Activated naive CD4-positive, alpha-beta T cell treated with anti-CD3 and anti-CD28 coated beads, Interleukin-2, amount 50 U/mL, for 24 hours (primary cell): Measurements from ENCODE around the gene NFATC2.
A peak's percentile ranks its signal among the peaks of the same experiment; 100 is the strongest.

Experiments used
- H3K27ac Mint-ChIP-seq: one replicate; pipeline ENCODE4 v1.8.0; 2021; ENCODE audit warnings: mild to moderate bottlenecking, mixed read lengths
- H3K27me3 Mint-ChIP-seq: one replicate; pipeline ENCODE4 v1.8.0; 2021; ENCODE audit warnings: mixed read lengths
- H3K36me3 Mint-ChIP-seq: one replicate; pipeline ENCODE4 v1.8.0; 2021; ENCODE audit warnings: mixed read lengths
- H3K4me1 Mint-ChIP-seq: one replicate; pipeline ENCODE4 v1.8.0; 2021; ENCODE audit warnings: mixed read lengths
- H3K4me3 Mint-ChIP-seq: one replicate; pipeline ENCODE4 v1.8.0; 2021; ENCODE audit warnings: mild to moderate bottlenecking, mixed read lengths
- H3K9me3 Mint-ChIP-seq: one replicate; pipeline ENCODE4 v1.8.0; 2021; ENCODE audit warnings: mixed read lengths

Gene NFATC2

DNA sequence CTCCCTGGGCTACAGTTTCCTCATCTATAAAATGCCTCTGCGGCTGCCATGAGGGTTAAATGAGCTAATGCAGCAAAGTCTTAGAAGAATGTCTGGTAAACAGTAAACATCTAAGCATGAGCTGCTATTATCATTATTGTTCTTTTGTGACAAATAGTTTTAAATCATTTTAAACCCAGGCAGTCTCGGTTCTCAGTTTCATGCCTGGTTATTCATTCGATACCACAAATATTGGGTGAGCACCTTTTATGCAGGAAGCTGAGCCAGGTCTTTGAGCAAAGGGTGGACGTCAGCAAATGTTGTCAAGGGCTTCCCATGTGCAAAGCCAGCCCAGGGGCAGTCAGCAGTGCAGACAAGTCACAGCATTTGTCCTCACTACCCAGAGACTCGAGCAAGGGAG, 128.7 kb downstream of the NFATC2 start:
- peaks cover 27% of the 10 kb centered on the region for H3K4me1 Mint-ChIP-seq
- no peaks in the 10 kb centered on the region for H3K27me3 Mint-ChIP-seq
- H3K9me3 Mint-ChIP-seq, result no peaks in the 10 kb centered on the region
- H3K27ac Mint-ChIP-seq, result no peak overlapping the region
- H3K4me3 Mint-ChIP-seq, result no peak overlapping the region
- peaks cover 14% of the 10 kb centered on the region for H3K36me3 Mint-ChIP-seq

DNA sequence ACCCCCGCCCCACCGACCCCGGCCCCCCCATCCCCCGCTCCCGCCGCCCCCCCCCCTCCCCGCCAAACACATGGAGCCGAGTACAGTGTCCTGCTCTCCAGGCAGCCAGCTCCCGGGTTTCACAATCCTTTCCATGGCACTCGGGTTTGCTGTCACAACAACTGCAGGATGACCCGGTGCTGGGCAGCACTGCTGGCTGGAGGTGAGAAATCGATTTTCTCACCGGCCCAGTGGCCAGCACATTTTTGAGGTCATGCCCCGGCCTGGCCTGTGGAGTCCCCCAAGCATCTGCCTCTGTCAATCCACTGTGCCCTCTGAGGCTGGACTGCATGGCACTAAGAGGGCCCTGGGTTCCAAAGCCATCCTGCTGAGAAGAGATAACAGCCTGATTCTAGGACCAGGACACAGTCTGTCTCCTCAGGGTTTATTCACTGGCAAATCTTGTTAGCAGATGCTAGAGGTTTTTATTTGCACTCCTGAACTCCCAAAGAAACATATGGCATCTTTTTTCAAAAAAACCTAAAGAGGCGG, 129.5 kb downstream of the NFATC2 start:
- Mint-ChIP-seq H3K4me1 (peaks cover 27% of the 10 kb centered on the region), H3K27me3 (no peaks in the 10 kb centered on the region), H3K27ac (no peak overlapping the region), H3K36me3 (peaks cover 14% of the 10 kb centered on the region), H3K4me3 (no peak overlapping the region), H3K9me3 (no peaks in the 10 kb centered on the region)

DNA sequence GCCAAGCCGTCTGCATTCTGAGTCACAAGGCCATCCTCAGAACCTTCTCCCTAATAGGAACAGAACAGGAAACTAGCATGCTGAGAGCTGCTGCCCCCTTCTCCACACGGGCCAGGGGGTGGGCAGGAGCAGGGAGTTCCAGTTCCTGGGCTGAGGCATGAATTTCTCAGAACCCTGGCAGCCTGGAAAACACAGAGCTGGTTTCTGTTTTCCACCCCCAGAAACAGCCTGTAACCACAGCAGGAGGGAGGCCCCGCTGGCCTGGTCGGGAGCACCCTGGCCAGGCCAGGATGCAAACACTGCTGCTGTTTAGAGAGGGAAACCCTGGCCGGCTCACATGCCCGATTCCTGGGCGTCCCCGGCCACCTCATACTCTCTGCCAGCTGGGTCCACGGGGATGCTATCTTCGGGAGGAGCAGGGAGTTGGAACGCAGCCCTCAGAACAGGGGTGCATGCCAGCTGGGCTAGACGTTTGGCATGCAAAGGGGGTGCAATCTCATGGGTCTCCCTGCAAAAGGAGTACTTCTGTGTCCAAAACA, 130.1 kb downstream of the NFATC2 start:
- Mint-ChIP-seq H3K27ac (no peak overlapping the region), H3K9me3 (no peaks in the 10 kb centered on the region), H3K4me3 (no peak overlapping the region), H3K4me1 (peaks cover 25% of the 10 kb centered on the region), H3K36me3 (peaks cover 12% of the 10 kb centered on the region), H3K27me3 (no peaks in the 10 kb centered on the region)

DNA sequence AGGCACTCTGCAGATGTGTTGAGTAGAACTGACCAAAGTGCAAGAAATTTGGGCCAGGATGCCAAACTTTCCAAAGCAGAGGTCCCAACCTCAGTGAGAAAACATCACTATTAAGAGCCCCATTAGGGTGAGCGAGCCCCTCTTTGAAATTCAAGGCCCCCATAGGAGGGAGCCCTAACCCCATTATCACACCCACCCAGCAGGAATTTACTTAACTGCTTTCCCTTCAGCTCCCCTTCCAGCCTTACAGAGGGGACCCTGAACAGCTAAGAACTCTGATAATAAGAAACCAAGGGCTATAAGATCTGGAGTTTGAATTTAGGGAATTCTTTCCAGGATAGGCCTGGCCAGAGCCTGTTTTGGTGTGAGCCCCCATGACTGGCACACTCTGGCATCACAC, 130.6 kb downstream of the NFATC2 start:
- Mint-ChIP-seq H3K27ac (no peak overlapping the region), H3K4me3 (no peak overlapping the region), H3K4me1 (peaks cover 24% of the 10 kb centered on the region), H3K27me3 (no peaks in the 10 kb centered on the region), H3K36me3 (peaks cover 13% of the 10 kb centered on the region), H3K9me3 (no peaks in the 10 kb centered on the region)

DNA sequence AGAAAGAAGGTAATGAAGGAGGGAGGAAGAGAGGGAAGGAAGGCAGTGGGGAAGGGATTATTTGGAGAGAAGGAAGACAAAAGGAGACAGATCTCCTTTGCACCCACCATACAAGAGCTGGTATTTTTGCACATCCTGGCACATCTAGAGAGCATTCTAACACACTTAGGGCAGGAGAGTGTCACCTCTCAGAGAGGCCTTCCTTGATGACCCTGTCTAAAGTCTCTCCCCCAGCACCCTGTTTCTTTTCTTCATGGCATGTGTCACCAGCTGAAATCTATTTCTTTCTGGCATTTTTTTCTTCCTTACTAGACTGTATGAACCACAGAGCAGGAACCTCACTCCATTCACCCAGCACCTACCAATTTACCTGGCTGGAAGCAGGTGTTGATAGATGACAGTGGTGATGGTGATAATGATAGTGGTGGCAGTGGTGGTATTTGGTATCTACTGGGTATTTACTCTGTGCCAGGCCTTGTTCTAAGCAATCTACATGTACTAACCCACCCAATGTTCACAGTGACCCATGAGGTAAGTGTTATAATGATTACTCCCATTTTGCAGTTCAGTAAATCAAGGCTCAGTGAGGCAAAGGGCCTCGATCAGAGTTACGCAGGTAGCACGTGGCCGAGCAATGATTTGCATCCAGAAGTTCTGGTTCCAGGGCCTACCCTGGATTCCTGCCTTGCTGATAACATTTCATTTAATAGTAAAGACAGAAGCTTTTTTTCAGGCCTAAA, 131.8 kb downstream of the NFATC2 start:
- peak overlapping the region; percentile 73 for H3K27ac Mint-ChIP-seq
- H3K4me1 Mint-ChIP-seq, result peaks cover 20% of the 10 kb centered on the region
- no peaks in the 10 kb centered on the region for H3K27me3 Mint-ChIP-seq
- no peak overlapping the region for H3K4me3 Mint-ChIP-seq
- H3K9me3 Mint-ChIP-seq, result no peaks in the 10 kb centered on the region
- H3K36me3 Mint-ChIP-seq, result peaks cover 15% of the 10 kb centered on the region

DNA sequence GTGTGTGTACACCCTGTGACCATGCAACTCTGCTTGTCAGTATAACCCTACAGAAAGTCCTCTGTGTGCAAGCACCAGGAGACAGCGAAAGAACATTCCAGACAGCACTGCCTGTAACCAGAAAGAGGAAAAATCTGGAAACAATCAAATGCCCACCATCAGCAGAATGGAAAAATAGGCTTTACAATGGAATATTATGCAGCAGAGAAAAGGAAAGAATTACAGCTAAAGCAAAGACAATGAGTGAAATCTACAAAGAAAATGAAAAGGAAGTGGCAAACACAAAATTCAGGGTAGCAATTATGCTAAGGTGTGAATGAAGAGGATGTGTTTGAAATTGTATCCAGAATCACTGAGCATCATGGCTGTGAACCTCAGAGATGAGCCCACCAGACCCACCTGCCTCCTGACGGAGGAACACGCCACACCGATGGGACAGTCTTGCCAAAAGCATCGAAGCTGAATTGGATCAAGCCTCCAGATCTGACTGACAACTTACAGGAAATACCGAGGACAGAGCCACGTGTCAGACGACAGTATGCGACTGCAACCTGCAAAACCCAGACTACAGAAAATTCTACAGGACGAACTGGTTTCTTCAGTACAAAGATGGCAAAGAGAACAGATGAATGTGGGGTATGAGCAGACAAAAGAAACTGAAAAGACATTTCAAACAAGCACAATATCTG, 133.2 kb downstream of the NFATC2 start:
- Mint-ChIP-seq H3K27me3 (no peaks in the 10 kb centered on the region), H3K27ac (no peak overlapping the region), H3K9me3 (no peaks in the 10 kb centered on the region), H3K4me1 (peaks cover 26% of the 10 kb centered on the region), H3K4me3 (no peak overlapping the region), H3K36me3 (peaks cover 13% of the 10 kb centered on the region)

DNA sequence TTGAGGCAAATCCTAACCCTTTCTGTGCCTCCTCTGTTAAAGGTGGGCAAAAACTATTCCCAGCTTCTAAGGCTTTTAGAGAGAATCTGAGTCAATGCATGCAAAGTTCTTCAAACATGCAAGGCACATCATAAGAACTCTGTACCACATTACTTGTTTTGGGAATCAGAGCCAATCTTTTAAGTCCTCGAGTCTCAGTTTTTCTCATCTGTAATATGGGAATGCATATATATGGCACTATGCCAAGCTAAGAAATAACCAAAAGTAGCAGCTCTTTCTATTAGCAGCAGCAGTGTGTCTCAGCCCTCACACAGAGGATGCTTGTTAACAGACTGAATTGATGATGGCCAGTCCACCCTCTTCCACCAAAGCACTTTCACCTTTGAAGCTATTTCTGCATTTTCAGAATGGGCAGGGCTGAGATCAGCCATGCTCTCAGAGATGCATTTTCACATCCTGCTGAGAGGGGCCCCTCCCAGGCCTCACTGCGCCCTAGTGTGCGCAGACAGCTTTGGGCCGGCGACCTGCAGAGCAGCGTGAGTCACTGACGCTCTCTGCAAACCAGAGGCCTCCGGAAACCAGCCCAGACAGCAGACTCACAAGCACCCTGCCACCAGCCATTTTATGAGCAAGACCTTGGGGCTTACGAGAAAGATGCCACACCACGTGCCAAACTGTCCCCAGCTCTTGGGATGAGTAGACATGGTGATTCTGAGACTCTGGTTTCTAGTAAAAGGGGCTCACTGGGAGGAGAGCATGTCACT, 138.0 kb downstream of the NFATC2 start:
- Mint-ChIP-seq H3K9me3 (no peaks in the 10 kb centered on the region), H3K27ac (peak overlapping the region; percentile 46), H3K4me1 (peaks cover 70% of the 10 kb centered on the region), H3K4me3 (peak overlapping the region; percentile 7), H3K27me3 (no peaks in the 10 kb centered on the region), H3K36me3 (peaks cover 16% of the 10 kb centered on the region)

DNA sequence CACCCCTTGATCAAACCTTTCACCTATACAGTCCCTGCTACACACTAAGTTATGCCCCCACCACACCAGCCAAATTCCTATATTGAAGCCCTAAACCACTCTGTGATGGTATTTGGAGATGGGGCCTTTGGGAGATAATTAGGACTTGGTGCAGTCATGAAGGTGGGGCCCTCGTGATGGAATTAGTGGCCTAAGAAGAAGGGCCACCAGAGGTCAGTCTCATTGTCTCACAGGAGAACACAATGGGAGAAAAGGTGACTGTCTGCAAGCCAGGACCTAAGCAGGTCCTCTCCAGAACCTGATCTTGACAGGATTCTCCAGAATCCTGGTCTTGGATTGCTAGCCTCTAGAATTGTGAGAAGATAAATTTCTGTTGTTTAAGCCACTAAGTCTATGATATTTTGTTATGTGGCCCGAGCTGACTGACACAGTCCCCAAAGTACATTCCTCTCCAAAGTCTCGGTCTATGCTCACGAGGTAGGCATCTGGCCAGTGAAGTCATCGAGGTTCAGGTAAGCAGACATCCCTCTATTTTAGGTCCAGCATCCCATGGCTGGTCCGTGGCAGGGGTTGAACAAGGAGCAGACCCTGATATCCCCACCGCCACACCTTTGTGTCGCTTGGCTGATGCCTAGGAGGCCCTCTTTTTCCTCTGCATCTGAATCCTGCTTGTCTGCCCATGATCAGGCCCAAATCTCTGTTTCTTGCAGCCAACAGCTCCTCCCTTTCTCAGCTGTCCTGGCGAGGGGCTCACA, 138.9 kb downstream of the NFATC2 start:
- Mint-ChIP-seq H3K4me1 (peaks cover 75% of the 10 kb centered on the region), H3K4me3 (no peak overlapping the region), H3K9me3 (no peaks in the 10 kb centered on the region), H3K27me3 (no peaks in the 10 kb centered on the region), H3K36me3 (peaks cover 14% of the 10 kb centered on the region), H3K27ac (peak overlapping the region; percentile 46)

DNA sequence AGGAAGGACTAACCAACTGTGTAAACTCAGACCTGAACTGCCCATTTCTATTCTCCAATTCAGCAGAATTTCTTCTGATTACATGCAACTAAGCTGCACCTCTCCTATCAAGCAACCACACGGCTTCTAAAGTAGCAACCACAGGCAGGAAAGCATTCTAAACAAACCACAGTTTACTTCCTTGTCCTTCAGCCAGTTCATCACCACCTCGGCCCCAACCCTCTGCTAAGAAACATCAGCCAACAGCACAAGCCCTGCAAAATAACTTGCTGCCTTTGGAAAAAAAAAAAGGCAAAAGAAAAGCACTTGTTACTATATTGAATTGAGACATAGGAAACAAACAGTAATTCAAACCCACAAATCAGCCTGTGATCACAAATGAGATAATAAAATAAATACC, 140.3 kb downstream of the NFATC2 start:
- peaks cover 75% of the 10 kb centered on the region for H3K4me1 Mint-ChIP-seq
- H3K4me3 Mint-ChIP-seq, result peak overlapping the region; percentile 66
- H3K27ac Mint-ChIP-seq, result peak overlapping the region; percentile 89
- no peaks in the 10 kb centered on the region for H3K9me3 Mint-ChIP-seq
- peaks cover 16% of the 10 kb centered on the region for H3K36me3 Mint-ChIP-seq
- no peaks in the 10 kb centered on the region for H3K27me3 Mint-ChIP-seq

DNA sequence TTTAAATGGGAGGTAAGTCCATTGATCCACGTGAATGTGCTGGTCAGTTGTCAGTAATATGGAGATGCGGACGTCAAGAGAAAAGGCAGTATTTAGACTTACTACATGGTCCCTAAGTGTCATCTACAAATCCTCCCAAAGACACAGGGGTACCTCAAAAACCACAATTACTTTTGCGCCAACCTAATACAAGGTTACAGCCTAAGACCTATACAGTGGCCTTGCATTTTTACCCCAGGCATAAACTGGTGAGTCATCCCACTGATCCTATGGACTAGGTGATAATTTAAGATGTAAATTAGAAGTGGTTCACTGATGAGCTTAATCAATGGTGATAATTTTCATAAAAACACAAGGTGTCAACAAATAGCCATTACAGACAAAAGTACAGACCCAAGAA, 141.0 kb downstream of the NFATC2 start:
- peak overlapping the region; percentile 98 for H3K27ac Mint-ChIP-seq
- no peaks in the 10 kb centered on the region for H3K9me3 Mint-ChIP-seq
- peaks cover 70% of the 10 kb centered on the region for H3K4me1 Mint-ChIP-seq
- H3K36me3 Mint-ChIP-seq, result peaks cover 11% of the 10 kb centered on the region
- peak overlapping the region; percentile 16 for H3K4me3 Mint-ChIP-seq
- H3K27me3 Mint-ChIP-seq, result no peaks in the 10 kb centered on the region

DNA sequence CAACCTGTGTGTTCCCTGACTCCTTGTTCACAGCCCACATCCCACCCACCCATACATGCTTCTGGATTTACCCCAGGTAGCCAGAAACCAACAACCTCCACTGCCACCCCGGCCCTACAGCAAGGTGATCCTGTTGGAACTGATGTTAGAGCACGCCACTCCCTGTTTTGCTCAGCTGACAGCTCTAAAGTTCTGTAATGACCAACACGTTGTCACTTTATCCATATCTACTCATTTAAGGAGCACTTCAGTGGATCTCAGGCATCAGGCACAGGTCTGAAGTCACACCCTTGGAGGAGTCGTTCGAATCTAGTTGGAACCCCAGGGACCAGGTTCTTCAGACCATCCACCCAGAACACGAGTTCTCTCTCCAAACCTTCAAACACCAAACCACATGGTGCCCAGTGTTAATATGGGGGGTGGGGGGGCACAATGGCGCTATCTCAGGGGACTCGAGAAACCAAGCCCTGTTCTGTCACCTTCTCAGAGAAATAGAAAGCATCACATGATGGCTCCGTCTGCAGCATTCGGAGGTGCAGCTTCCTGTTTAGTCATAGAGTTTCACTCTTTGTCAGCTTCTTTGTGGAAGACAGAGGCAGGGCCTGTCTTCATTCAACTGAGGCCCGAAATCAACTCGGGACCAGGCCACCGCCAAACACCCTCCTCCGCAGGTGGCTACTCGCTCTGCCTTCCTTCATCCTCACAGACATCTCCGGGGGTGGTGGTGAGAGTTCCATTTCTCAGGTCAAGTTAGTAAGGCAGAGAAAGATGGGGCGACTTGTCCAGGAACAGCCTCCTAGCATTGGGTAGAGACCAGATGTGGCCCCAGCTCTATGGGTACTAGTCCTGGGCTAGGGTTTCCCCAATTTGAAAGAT, 142.2 kb downstream of the NFATC2 start:
- H3K9me3 Mint-ChIP-seq, result no peaks in the 10 kb centered on the region
- H3K36me3 Mint-ChIP-seq, result peaks cover 12% of the 10 kb centered on the region
- no peaks in the 10 kb centered on the region for H3K27me3 Mint-ChIP-seq
- H3K4me1 Mint-ChIP-seq, result peaks cover 66% of the 10 kb centered on the region
- peak overlapping the region; percentile 98 for H3K27ac Mint-ChIP-seq
- H3K4me3 Mint-ChIP-seq, result peak overlapping the region; percentile 74

DNA sequence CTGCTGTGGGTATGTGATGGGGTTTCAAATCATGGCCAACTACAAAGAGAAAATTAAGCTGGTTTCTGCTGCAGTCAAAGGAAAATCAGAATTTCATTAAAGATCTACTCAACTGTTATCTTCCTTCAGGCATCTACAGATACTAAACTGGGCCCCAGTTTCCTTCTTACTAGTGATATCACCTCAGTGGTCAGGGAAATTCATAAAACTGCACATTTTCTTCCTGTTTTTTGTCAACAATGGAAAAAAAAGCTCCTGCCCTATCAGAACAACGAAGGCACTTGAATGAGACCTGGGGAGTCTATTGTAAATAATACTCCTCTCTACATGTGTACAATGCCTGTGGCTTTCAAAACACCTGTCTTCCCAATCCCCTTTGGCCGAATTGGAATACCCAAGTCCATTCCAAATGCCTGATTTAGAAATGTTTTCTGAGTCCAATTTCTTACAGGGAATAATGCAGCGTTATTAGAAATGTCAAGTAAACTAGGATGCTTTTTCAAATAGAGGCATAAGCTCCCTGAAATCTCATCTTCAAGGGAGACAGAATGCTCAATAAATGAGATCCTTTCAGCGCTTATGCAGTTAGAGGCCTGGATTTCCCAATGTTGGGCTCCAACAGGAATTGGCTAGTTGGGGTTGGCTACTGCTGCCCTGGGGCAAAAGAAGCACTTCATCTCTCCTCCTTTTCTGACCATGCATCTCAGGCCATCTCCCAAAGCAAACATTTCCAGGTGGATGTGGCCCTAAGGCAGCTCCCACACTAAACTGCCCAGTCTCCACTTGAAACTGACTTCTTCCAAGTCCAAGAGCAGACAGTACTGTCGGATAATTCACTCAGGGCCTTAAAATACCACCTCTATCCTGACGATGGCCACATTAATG, 143.3 kb downstream of the NFATC2 start:
- peak overlapping the region; percentile 74 for H3K4me3 Mint-ChIP-seq
- no peaks in the 10 kb centered on the region for H3K27me3 Mint-ChIP-seq
- peaks cover 12% of the 10 kb centered on the region for H3K36me3 Mint-ChIP-seq
- peak overlapping the region; percentile 98 for H3K27ac Mint-ChIP-seq
- H3K9me3 Mint-ChIP-seq, result no peaks in the 10 kb centered on the region
- peaks cover 57% of the 10 kb centered on the region for H3K4me1 Mint-ChIP-seq

DNA sequence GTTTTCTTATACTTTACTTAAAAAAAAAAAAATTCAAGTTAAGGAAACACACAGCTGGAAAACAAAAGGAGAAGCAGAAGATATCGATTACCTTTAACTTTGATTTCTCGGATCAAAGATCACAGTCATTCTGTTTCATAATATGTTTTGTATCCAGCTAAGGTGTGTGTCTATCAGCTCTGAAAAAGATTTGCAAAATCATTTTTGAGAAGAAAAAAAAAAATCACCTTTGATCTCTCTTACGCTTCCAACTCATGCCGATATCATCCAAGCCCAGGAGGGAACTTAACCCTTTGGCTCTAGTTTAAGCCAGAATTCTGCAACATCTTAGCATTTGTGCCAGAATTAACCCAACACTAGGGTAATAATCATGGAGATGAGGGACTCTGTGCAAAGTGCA, 144.0 kb downstream of the NFATC2 start:
- Mint-ChIP-seq H3K9me3 (no peaks in the 10 kb centered on the region), H3K36me3 (peaks cover 10% of the 10 kb centered on the region), H3K27me3 (no peaks in the 10 kb centered on the region), H3K4me1 (peaks cover 51% of the 10 kb centered on the region), H3K27ac (peak overlapping the region; percentile 84), H3K4me3 (no peak overlapping the region)
